Right lobe of liver (tissue), 6 donors: ENCODE data around the gene LZTR1. TPM values are rescaled to one million over a fixed set of nuclear protein-coding genes. Genes with fewer than 3 reads are reported as not detected.

Experiments used
- ATAC-seq, 4 donors: fragments of 200-7000 bp; cut with Tn5 transposase; one replicate each; pipeline ENCODE4 v1.9.1; 2020; ENCODE audit warnings: mild to moderate bottlenecking in 4 of 4, moderate library complexity in 4 of 4
- DNase-seq, 3 donors: peaks; one replicate each; pipeline ENCODE4 v3.0.0-alpha.2; 2020
- H3K27ac ChIP-seq, 3 donors: fragments of 200-600 bp; one replicate each; pipeline ENCODE4 v1.8.0; 2022
- H3K27me3 ChIP-seq, 2 donors: fragments of 200-600 bp; one replicate each; pipeline ENCODE4 v1.8.0; 2022
- H3K36me3 ChIP-seq, 4 donors: fragments of 200-600 bp; sonication (generic) in 1 of 4; one replicate each; pipeline versions ENCODE4 v1.5.1 to v1.8.0; 2017 to 2022; ENCODE audit warnings: control low read depth in 1 of 4
- H3K4me1 ChIP-seq, 4 donors: fragments of 200-600 bp; sonication (generic) in 1 of 4; one replicate each; pipeline versions ENCODE4 v1.5.1 to v1.8.0; 2017 to 2022; ENCODE audit warnings: control low read depth in 1 of 4
- H3K4me3 ChIP-seq, 3 donors: fragments of 200-600 bp; one replicate each; pipeline ENCODE4 v1.8.0; 2022
- H3K9me3 ChIP-seq, 4 donors: fragments of 200-600 bp; sonication (generic) in 1 of 4; one replicate each; pipeline versions ENCODE4 v1.5.1 to v1.8.0; 2017 to 2022; ENCODE audit warnings: control low read depth in 1 of 4
- POLR2A ChIP-seq: fragments of 450-650 bp; IDR thresholded peaks from one replicate; pipeline ENCODE4 v1.6.1; 2017; ENCODE audit warnings: antibody characterized with exemption, mild to moderate bottlenecking
- WGBS: methylation state at CpG from one replicate; pipeline ENCODE4 v1.1.6; 2018; ENCODE audit warnings: low coverage, low lambda C conversion rate; ENCODE audit not compliant: insufficient coverage; ENCODE audit errors: missing lambda C conversion rate; 5-methylcytosine and 5-hydroxymethylcytosine counted together
- intact Hi-C, 2 donors: fragments of 100-400 bp; cut with DNase I; formaldehyde crosslinking; loops; one replicate each; pipeline versions ENCODE4 v1.11.2 to v1.14.1; 2022
- total RNA-seq, 6 experiments: library from RNA; depleted of rRNA in 2 of 6; stranded (reverse); fragments of >200 nt in 2 of 6; fragmentation: NEBNext Ultra II Directional in 3 of 6; extraction: Animal tissue kit (Norgen Biotek cat#: 25700) in 3 of 6; gene quantifications; one replicate each; pipeline versions ENCODE4 v1.1.0 to v1.2.4, GENCODE V29; 2016 to 2023
- TF ChIP-seq, protein P1 (sequence below), 4 donors: fragments of 200-600 bp in 3 of 4; fragments of 450-650 bp in 1 of 4; IDR thresholded peaks; one replicate each; pipeline versions ENCODE4 v1.5.1 to v1.8.0; 2016 to 2022; ENCODE audit warnings: antibody characterized with exemption in 4 of 4, mild to moderate bottlenecking in 2 of 4
- donor health status: DM: no; HTN: yes; CAD: no.
- donor health status: DM: no; HTN: no; CAD: no.
- donor health status: DM: no; HTN: no; CAD: no.
- donor health status: DM: no; HTN: yes; CAD: no.
- donor health status: DM: no; HTN: yes; CAD: no.

LZTR1 gene
- total RNA-seq, 6 experiments from 2014 or later: 22.7 to 33.3 (median 27.0) TPM

DNA sequence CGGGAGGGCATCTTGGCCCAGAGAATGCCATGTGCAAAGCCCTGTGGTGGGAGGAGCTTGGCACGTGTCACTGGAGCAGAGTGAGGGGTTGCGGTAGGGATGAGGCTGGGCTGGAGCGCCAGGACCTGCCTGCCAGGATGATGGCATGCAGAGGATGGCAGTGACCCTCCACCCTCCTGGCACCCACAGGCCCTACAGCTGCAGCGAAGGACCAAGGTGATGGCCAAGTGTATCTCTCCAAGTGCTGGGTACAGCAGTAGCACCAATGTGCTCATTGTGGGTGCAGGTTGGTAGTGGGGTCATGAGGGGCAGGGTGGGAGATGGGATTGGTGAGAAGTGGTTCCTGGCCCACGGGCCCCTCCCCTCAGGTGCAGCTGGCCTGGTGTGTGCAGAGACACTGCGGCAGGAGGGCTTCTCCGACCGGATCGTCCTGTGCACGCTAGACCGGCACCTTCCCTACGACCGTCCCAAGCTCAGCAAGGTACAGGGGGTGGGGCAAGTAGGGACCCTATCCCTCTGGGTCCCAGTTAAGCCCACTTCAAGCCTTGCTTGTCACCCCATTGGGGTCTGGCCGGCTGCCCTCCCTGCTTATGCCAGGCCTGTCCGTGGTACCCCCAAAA, 7.7 kb upstream of the LZTR1 start:
- intact Hi-C loops: no loop called here
- Histone ChIP-seq H3K27me3 (no peaks in the 10 kb centered on the region), H3K9me3 (no peaks in the 10 kb centered on the region), H3K4me3 (no peak overlapping the region), H3K27ac (no peak overlapping the region), H3K36me3 (no peaks in the 10 kb centered on the region), H3K4me1 (peaks cover 0 to under 1% (median 0%) of the 10 kb centered on the region in 4 donors)
- TF ChIP-seq, protein P1, sequence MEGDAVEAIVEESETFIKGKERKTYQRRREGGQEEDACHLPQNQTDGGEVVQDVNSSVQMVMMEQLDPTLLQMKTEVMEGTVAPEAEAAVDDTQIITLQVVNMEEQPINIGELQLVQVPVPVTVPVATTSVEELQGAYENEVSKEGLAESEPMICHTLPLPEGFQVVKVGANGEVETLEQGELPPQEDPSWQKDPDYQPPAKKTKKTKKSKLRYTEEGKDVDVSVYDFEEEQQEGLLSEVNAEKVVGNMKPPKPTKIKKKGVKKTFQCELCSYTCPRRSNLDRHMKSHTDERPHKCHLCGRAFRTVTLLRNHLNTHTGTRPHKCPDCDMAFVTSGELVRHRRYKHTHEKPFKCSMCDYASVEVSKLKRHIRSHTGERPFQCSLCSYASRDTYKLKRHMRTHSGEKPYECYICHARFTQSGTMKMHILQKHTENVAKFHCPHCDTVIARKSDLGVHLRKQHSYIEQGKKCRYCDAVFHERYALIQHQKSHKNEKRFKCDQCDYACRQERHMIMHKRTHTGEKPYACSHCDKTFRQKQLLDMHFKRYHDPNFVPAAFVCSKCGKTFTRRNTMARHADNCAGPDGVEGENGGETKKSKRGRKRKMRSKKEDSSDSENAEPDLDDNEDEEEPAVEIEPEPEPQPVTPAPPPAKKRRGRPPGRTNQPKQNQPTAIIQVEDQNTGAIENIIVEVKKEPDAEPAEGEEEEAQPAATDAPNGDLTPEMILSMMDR (IDR thresholded peaks at IDR 0.05): no peak
- no peak for TF ChIP-seq POLR2A
- no peak for ATAC-seq
- no peak for DNase-seq
- 52% methylated on average over 2 of the region's 16 CpGs for WGBS

DNA sequence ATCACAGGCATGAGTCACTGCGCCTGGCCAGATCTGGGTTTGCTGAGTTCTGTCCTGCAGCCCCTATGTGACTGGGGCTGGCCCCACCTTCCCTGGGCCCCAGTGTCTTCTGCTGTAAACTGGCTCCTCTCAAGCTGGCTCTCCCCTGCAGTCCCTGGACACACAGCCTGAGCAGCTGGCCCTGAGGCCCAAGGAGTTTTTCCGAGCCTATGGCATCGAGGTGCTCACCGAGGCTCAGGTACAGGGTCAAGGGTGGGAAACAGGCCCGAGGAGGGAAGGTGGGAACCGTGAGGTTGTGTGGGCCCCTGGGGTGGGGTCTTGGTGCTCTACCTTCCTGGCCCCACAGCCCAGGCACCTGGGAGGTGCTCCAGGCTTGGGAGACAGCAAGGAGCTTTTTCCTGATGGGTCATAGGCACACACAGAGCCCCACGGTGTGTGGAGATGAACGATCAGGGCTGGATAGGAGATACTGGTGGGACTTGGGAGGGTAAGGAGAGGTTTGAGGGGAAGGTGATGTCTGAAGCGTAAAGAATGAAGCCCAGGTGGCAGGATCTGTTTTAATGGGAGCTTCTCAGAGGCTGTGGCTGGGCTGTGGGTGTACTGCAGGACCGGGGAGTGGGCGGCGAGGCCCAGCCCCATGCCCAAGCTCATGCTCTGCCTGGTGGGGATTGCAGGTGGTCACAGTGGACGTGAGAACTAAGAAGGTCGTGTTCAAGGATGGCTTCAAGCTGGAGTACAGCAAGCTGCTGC, 6.4 kb upstream of the LZTR1 start:
- Histone ChIP-seq H3K4me3 (no peak overlapping the region), H3K4me1 (peaks cover 0 to 11% (median under 1%) of the 10 kb centered on the region in 4 donors), H3K36me3 (no peaks in the 10 kb centered on the region), H3K27me3 (no peaks in the 10 kb centered on the region), H3K27ac (no peak overlapping the region), H3K9me3 (no peaks in the 10 kb centered on the region)
- ATAC-seq: no peak
- TF ChIP-seq, protein P1 (IDR thresholded peaks at IDR 0.05): no peak
- no peak for TF ChIP-seq POLR2A
- DNase-seq: no peak
- intact Hi-C loops: no loop called here
- WGBS: 71% methylated on average over 4 of the region's 14 CpGs

DNA sequence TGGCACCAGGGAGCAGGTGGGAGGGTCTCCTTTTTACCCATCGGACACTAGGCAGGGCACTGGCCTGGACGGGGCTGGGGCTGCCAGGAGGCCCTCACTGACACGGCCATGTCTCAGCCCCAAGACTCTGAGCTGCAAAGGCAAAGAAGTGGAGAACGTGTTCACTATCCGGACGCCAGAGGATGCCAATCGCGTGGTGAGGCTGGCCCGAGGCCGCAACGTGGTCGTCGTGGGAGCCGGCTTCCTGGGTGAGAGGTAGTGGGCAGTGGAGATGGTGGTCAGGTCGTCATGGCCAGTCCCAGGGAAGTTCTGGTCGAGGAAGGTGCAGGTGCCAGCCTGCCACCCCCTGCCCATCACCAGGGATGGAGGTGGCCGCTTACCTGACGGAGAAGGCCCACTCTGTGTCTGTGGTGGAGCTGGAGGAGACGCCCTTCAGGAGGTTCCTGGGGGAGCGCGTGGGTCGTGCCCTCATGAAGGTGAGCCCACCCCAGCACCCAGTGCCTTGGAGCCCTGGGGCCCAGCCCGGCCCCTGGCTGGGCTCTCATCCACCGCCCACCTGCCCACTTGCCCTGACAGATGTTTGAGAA, 5.7 kb upstream of the LZTR1 start:
- no peaks in the 10 kb centered on the region for H3K9me3 ChIP-seq
- H3K27ac ChIP-seq: no peak overlapping the region
- no peaks in the 10 kb centered on the region for H3K36me3 ChIP-seq
- DNase-seq (no peak), ATAC-seq (no peak)
- H3K27me3 ChIP-seq: no peaks in the 10 kb centered on the region
- H3K4me3 ChIP-seq: no peak overlapping the region
- peaks cover 0 to 18% (median 4%) of the 10 kb centered on the region in 4 donors for H3K4me1 ChIP-seq
- intact Hi-C loops: no loop called here
- TF ChIP-seq, protein P1 (IDR thresholded peaks at IDR 0.05): no peak
- TF ChIP-seq POLR2A: no peak
- 61% methylated on average over 4 of the region's 24 CpGs for WGBS

DNA sequence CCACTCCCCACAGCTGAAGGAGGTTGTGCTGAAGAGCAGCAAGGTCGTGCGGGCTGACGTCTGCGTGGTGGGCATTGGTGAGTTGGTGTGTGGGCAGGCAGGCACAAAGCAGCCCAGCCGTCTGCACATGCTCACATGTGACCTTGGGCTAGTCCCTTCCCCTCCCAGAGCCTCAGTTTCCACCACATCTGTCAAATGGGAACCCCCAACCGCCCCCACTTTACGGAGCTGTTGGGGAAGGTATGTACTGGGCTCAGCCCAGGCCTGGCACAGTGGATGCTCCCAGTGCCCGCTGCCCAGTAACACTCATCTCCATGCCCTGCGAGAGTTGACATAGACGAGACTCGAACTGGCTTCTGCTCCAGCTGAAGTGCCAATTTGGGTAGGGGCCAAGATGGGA, 5.1 kb upstream of the LZTR1 start:
- Histone ChIP-seq H3K4me3 (no peak overlapping the region), H3K4me1 (peaks cover 0 to 18% (median 5%) of the 10 kb centered on the region in 4 donors), H3K9me3 (no peaks in the 10 kb centered on the region), H3K27ac (no peak overlapping the region), H3K36me3 (no peaks in the 10 kb centered on the region), H3K27me3 (no peaks in the 10 kb centered on the region)
- TF ChIP-seq, protein P1 (IDR thresholded peaks at IDR 0.05): no peak
- no peak for TF ChIP-seq POLR2A
- ATAC-seq (no peak), DNase-seq (no peak)
- 59% methylated on average over 3 of the region's 11 CpGs for WGBS
- intact Hi-C loops: no loop called here
